ENCODE results near the gene TPH1.
A peak's percentile ranks its signal among the peaks of the same experiment; 100 is the strongest.
"Not testable (repeated sequence)": the region's sequence is repeated elsewhere in the genome, so short reads cannot be mapped to it uniquely, and the experiment has no call there.

Gene TPH1

DNA sequence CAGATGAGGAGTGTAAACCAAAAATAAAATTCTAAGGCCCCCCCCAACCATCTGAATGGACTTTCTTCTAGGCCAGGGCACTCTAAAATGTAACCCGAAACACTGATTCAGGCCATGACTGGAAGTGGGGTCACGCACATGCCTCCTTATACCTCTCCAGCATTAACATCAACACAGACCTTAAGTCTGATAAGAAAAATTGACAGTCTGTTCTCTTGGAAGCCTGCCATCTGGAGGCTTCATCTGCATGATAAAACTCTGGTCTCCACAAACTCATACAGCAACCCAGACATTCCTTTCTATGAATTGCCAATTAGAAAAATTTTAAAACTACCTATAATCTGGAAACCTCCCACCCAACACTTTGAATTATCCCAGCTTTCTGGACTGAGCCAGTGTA is 29.3 kb downstream of the TPH1 start:
- DNase-seq: no peak

DNA sequence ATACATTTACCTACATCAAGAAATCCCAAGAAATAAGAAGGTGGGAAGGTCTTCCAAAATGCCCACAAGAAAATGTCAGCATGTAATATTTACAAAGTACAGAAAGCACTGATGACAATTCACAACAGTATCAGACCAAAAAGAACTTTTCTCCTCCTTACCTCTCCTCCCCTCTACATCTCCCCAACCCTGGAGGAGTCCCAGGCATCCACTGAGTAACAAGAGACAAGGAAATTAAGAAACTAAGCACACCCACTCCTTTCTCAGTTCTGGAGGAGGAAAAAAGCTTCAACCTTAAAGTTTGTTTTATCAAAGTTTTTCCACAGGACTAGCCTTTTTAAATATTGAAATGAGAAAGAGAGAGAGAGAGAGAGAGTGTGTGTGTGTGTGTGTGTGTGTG is 31.2 kb downstream of the TPH1 start:
- no peak for DNase-seq

DNA sequence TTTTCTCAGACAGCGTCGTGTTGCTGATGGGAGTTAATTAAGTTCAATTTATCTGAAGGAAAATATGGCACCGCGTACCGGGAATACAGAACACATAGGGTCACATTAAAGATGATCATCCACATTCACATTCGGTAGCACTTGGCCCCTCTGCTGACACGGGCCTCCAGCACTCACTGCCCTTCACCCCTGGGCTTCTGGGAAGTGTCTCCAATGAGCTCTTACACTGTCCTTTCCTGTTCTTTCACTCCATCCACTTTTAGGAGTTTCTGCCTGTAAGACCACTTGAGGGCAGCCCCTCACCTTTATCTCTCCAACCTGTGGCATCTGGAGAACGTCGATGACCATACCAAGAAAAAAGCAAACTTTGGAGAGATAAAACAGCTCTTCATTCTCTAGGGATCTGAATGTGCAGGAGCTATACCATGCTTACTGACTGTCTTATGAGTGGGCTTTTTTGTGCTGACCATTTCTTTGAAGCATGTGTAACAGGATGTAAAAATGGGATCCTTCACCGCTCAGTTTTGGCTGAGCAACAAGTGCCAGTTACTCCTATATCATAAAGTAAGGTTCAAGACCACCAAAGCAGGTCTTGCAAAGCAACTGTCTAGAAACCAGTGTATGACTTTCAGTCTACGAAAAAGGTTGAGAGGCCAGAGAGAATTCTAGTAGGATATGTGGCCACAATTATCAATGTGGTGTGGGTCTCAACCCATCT is 32.1 kb downstream of the TPH1 start:
- DNase-seq: no peak

DNA sequence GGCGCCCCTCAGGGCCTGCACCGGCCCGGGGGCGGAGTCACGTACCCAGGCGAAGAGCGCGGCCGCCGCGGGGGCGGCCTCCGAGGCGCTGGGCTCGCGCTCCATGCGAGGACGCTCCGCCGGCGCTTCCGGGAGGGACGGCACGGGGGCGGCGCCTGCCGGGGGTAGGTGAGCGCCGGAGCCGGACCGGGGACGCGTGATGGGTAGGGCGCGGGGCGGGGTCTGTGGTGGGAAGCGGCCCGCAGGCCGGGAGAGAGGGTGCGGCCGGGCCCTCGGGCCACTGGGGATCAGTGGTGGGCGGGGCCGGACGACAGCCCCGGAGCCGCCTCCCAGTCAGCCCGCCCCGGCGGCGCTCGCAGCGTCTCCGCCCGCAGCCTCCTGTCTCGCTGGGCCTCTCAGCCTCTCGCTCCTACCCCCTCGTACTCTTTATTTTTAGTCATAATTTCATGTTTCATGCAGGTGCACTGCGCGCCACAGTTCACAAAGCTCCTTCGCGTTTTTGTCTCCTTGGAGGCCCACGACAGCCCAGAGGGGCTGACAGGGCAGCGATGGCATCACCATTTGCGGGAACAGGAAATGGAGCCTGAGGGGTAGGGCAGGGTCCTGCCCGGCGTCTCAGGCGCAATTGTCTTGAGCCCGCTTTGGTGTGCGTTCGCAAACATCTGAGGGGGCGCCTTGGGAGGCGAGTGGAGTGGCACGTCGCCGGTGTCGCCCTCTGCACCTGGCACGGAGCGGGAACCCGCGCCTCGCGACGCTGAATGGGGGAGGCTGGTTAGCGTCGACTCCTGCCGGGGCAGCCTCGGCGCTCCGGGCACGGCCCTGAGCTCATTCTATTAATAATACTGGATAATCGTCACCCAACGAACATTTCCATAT is 32.9 kb downstream of the TPH1 start, which contains the start of gene SERGEF:
SERGEF (minus strand) TSS at position 142 of the 876 bp plus-strand sequence; CDS start at position 105, 37 bp downstream.
- peak; percentile 94 for DNase-seq

DNA sequence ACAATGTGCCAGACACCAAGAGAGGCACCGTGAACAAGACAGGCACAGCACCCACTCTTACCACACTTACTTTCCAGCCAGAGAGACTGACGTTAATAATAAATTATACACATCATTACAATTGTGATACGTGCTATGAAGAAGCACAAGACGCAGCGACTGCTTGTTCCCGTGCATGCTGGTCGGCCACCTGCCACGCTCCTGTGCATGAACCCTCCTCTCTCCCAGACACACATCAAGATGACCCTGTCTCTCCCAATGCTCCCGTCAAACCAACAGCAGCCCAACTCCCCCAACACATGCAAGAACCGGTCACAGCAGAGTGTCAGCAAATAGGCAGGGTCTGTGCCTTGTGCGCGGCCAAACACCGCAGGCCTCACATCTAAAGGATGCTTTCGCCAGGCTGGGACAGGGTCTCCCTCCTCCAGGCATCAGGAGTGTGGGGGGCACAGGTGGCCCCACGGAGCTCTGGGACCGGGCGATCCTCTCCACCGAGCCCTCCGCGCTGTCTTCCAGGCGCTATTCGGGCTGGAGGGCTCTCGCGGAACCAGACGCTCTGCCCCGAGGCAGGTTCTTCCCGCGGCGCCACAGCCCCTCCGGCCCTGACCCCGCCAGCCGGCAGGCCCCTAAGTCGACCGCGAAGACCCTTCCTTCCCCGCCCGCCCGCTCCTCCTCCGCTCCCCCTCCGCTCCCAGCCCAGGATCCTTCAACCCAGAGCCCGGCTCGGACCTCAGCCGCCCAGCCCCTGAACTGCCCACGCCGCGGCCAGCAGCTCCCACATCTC is 33.8 kb downstream of the TPH1 start:
- DNase-seq: peak; percentile 79

DNA sequence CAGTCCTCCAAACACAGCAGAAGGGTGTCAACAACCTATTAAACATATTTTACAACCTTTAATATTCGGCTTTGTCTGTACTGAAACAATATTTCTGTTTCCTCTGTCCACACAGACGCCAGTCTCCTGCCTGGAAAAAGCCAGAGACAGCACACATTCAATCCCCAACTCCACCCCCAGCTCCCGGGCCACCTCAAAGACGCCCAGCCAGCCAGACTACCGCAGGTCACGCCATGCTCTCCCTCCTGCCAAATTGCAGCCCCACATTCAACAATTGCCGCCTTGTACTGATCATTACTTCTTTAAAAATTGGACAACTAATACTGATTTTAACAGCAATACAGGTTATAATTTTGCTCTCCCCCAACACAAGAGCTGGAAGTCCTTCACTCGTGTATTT is 34.4 kb downstream of the TPH1 start:
- no peak for DNase-seq

DNA sequence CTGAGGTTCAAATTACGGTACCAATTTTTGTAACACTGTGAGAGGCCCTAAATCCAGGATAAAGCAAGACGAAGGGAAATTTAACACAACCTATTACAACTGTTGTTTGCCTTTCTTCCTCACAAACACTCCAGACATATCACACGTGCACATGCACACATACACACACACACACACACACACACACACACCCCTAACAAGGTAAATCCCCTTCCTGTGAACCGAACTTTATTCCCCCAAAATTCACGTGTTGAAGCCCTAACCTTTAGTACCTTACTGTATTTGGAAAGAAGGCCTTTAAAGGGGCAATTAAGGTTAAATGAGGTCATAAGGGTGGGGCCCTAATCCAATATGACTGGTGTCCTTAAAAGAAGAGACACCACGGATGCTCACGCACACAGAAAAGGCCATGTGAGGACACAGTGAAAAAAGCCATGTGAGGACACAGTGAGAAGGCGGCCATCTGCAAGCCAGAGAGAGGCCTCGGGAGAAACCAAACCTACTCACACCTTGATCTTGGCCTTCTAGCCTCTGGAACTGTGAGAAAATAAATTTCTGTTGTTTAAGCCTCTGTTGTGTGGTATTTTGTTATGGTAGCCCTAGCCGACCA is 35.0 kb downstream of the TPH1 start:
- peak; percentile 1 for DNase-seq

DNA sequence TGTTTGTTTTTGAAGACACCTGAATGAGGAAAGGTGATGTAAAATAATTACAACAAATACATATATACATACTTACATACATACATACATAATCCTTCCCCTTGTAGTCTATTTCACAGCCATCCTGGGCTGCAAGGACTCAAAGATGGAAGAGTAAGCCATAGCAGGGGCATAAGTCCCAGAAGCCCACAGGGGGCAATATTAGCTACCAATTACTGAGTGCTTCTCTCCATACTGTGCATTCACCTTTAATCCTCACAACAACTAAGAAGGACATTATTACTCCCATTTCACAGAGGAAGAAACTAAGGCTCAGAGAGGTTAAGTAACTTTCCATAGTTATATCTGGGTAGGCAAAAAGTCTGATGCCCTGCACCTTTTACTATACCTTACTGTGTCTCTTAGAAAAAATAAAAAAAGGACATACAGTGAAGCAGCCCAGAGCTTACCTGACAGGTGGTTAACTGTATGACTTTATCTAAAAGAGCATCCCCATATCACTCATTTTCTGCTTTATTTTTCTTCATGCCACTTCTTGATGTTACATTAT is 35.9 kb downstream of the TPH1 start:
- no peak for DNase-seq

DNA sequence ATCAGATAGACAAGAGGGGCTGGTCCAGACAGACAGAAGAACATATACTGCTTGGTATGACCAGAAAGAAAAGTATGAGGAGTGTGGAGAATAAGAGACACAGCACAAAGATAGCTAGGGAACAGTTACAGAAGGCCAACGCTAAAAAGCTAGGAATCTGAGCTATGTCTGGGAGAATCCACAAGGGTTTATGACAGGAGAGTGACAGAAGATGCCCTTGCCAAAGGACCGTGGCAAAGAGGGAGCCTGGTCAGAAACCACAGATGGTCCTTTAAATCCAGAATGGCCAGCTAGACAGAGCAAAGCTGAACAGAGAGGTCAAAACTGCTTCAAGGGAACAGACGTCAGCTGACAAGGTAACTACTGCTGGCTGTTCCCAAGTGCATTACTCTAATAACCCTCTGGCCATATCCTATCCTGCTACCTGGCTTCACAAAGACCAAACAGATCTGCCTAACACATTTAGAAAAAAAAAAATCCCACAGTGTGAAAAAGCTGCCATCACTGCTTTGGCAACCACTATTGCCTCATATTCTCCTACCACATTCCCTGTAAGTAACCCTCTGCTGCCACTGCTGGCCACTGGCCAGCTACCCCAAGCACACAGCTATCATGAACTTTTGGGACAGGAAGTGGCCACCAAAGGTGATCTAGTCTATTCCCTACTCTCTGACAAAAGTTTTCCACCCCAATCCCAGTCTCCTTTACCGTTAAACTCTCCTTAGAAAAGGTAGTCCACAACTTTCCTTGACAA is 40.5 kb downstream of the TPH1 start:
- no peak for DNase-seq

DNA sequence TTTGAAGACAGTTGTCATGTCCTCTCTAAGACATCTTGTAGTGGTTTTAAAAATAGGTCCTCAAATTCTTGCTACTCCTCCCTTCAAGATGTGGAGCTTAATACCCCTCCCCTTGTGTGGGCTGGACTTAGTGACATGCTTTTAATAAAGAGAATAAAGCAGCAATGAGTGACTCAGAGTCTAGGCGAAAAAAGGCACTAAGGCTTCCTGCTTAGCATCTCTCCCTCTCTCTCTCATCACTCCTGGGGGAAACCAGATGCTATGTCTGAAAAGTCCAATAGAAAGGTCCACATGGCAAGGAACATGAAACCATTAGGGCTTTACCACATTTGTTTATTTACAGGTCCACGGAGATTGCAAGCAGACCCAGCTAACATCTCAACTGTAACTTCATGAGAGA is 44.9 kb downstream of the TPH1 start:
- no peak for DNase-seq

DNA sequence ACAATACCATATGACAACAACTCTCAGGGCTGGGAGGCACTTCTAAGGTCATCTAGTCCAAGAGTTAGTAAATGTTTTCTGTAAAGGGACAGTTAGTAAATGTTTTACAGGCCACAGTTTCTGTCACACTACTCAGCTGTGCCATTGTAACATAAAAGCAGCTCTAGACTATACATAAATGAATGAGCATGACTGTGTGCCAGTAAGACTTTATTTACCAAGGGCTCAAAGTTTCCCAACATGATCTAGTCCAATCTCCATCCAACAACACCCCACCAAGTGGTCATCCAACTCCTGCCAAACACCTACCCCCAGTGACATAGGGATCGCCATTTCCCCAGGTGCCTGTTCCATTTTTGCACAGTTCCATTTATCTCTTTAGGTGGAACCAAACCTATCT is 45.3 kb downstream of the TPH1 start:
- no peak for DNase-seq

DNA sequence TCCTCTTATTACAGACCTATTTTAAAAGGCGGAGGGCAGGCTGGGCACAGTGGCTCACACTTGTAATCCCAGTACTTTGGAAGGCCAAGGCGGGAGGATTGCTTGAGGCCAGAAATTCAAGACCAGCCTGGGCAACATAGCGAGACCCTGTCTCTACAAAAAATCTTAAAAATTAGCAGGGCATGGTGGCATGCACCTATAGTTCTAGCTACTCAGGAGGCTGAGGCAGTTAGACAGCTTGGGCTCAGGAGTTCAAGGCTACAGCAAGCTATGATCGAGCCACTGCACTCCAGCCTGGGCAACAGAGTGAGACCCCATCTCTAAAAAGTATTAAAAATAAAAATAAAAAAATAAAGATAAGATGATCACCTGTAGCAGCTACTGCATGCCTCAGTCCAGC is 45.9 kb downstream of the TPH1 start:
- DNase-seq: not testable (repeated sequence)

All from eye (tissue), 1 donor.